GM10266 (cell line): ENCODE results near the gene CFAP20DC.
"Not testable (repeated sequence)": the region's sequence is repeated elsewhere in the genome, so short reads cannot be mapped to it uniquely, and the experiment has no call there.

ENCODE experiments used
- DNase-seq: peaks from one replicate; pipeline ENCODE4 v3.0.0; 2012; ENCODE audit errors: extremely low spot score
- CTCF ChIP-seq: IDR thresholded peaks from 2 replicates; pipeline ENCODE4 v1.5.1; 2012; ENCODE audit warnings: mild to moderate bottlenecking, low read depth; ENCODE audit not compliant: control insufficient read depth, insufficient read depth; ENCODE audit errors: missing control alignments

Gene CFAP20DC

DNA sequence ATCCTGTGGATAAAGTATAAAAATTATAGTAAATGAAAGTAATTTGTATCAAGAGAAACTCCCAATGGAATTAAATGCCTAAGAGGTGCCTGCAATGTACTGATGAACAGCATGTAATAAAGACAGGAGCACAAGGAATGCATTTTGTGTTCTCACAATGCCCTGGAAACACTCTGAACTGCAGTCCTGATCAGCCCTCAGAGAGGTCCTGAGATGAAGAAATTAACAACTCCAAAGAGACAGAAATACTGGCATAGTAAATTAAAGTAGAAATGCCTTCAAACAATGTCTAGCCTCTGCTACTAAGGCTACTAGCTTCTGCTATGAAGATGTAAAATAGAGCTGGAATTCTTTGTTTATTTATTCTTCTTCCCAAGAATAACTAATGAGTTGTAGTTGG, 59.9 kb downstream of the CFAP20DC start:
- DNase-seq, result no peak
- TF ChIP-seq CTCF, result no peak

GRCh38 chr3:58989163-58989562, 60.7 kb downstream of the CFAP20DC start:
- no peak for TF ChIP-seq CTCF
- DNase-seq, result no peak

DNA sequence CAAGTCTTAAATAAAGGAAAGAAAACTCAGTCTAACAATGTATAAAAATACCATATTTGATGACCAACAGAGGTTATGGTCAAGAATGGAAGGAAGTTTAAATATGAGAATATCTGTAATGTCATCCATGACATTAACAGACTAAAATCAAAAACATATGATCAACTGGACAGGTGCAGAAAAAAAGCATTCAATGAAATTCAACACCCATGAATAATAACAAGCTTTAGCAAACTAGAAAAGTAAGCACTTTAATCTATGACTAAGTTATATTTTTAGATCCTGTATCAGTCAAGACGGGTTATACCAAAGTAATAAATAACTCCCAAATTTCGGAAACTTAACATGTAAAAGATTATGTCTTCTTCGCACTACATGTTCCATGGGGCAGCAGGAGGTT, 61.8 kb downstream of the CFAP20DC start:
- TF ChIP-seq CTCF, result no peak
- no peak for DNase-seq

GRCh38 chr3:58986654-58987053, 63.2 kb downstream of the CFAP20DC start:
- TF ChIP-seq CTCF, result no peak
- no peak for DNase-seq

GRCh38 chr3:58979840-58980239, 70.0 kb downstream of the CFAP20DC start:
- TF ChIP-seq CTCF, result no peak

GRCh38 chr3:58973796-58974195, 76.0 kb downstream of the CFAP20DC start:
- DNase-seq, result no peak
- no peak for TF ChIP-seq CTCF

More at GRCh38 chr3:58979840-58980239, 70.0 kb downstream of the CFAP20DC start:
- DNase-seq, result no peak

GRCh38 chr3:58967866-58968265, 82.0 kb downstream of the CFAP20DC start:
- not testable (repeated sequence) for DNase-seq

- TF ChIP-seq CTCF, result no peak
- no peak for DNase-seq
Measured at GRCh38 chr3:58965865-58966264, 84.0 kb downstream of the CFAP20DC start.
